ENCODE measurements around the gene F10.

Gene F10

DNA sequence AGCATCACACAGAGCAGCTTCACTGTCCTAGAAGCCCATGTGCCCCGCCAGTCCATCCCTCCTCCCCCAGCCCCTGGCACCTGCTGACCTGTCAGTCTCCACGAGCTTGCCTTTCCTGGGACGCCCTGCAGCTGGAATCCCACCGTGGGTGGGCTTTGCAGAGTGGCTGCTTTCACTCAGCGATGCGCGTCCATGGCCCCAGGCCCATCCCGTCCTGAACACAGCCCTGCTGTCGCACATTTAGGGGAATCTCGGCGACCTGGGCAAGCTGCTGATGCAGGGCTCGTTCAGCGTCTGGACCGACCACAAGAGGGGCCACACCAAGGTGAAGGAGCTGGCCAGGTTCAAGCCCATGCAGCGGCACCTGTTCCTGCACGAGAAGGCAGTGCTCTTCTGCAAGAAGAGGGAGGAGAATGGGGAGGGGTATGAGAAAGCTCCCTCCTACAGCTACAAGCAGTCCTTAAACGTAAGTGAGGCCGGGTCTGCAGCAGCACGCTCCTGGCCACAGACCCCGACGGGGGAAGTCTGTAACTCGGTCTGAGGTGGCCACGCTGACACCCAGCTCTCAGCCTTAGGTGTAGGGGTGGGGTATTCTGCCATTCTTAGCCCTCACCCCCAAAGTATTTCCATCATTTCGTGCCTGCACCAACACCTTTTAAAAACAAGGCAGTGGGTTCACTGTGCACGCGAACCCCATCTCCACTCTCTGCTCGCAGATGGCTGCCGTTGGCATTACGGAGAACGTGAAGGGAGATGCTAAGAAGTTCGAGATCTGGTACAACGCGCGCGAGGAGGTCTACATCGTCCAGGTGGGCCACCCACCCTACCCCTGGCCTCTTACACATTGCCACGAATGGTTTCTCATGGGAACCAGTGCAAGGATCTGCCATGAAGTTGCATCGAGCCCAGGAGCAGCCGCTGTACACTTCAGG is 35.3 kb upstream of the F10 start:
- no peak overlapping the region for H3K4me3 ChIP-seq (ENCODE audit: low read depth, low read length)
- TF ChIP-seq, protein P1, sequence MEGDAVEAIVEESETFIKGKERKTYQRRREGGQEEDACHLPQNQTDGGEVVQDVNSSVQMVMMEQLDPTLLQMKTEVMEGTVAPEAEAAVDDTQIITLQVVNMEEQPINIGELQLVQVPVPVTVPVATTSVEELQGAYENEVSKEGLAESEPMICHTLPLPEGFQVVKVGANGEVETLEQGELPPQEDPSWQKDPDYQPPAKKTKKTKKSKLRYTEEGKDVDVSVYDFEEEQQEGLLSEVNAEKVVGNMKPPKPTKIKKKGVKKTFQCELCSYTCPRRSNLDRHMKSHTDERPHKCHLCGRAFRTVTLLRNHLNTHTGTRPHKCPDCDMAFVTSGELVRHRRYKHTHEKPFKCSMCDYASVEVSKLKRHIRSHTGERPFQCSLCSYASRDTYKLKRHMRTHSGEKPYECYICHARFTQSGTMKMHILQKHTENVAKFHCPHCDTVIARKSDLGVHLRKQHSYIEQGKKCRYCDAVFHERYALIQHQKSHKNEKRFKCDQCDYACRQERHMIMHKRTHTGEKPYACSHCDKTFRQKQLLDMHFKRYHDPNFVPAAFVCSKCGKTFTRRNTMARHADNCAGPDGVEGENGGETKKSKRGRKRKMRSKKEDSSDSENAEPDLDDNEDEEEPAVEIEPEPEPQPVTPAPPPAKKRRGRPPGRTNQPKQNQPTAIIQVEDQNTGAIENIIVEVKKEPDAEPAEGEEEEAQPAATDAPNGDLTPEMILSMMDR (IDR thresholded peaks at IDR 0.05; ENCODE audit: borderline replicate concordance, insufficient read depth, low read depth, low read length): no peak

DNA sequence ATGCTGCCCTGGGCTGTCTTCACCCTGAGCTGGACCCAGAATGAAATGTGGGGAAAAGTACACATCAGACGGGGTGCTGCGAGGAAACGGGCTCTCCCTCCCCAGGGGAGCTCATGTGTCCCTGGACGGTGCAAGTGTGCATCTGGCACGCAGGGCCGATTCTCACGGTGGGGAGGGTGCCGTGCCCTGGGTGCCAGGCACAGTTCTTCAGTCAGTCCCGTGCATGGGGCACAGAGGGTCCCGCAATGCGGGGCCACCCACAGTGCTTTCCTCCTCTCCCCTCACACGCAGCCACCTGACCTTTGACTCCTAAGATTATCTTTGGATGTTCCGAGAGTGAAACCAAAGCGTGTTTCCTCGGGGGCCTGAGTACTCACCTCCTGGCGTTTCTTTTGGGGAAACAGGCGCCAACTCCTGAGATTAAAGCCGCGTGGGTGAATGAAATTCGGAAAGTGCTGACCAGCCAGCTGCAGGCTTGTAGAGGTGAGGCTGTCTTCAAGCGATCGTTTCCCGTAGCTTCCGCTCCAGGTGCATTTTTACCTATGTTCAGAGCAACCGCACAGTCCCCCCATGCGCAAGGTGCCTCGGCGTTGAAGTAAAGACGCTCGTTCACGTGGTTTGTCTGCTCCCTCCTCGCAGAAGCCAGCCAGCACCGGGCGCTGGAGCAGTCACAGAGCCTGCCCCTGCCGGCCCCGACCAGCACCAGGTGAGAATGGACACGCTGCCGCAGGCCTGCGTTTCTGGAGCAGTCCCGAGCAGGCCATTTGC is 34.5 kb upstream of the F10 start:
- no peak overlapping the region for H3K4me3 ChIP-seq (ENCODE audit: low read depth, low read length)
- TF ChIP-seq, protein P1 (IDR thresholded peaks at IDR 0.05; ENCODE audit: borderline replicate concordance, insufficient read depth, low read depth, low read length): no peak

DNA sequence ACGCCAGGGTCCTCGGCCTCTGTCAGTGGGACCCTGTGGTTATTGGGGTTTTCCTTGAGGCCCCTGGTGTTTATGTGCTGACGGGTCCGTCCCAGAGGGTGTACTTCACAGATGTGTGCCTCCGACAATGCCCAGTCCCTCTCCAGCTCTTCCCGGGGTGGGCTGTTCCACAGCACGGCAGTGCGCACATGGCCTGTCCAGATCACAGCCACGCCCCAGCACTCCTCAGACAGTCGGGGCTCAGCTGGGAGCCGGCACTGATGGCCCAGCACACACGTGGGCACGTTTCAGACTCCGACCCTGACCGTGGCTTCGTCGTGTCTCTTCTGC is 33.9 kb upstream of the F10 start:
- TF ChIP-seq, protein P1 (IDR thresholded peaks at IDR 0.05; ENCODE audit: borderline replicate concordance, insufficient read depth, low read depth, low read length): no peak
- H3K4me3 ChIP-seq (ENCODE audit: low read depth, low read length): no peak overlapping the region

DNA sequence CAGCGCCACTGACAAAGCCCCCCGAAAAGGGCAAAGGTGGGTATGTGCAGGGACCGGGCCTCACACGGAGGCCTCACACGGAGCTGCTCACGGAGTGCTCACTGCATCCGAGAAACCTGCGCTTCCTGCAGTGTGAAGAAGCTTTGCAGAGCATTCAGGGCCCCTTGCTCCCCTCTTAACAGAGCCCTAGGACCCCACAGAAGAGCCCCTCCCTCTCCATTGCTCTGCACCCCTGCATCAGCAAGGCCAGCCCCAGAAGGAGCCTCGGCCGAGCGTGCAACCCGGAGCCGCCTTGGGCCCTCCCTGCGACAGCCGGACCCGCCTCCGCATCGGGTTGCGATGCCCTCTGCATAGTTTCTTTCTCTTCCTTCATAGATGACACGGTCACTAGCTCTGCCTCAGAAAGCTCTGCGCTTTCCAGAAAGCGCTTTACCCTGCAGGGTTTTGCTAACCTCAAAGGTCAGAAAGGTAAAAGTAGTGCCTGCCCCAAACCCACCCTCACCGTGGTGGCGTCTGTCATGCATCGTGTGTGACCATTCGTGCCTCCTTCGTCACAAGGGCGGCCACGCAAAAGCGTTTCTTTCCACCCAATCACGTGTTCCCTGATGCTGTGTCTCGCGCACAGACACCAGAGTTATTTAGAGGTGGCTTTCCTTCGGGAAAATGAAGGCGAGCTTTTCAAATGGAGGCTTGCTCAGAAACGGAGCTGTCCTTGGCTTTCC is 32.7 kb upstream of the F10 start:
- TF ChIP-seq, protein P1 (IDR thresholded peaks at IDR 0.05; ENCODE audit: borderline replicate concordance, insufficient read depth, low read depth, low read length): no peak
- no peak overlapping the region for H3K4me3 ChIP-seq (ENCODE audit: low read depth, low read length)

DNA sequence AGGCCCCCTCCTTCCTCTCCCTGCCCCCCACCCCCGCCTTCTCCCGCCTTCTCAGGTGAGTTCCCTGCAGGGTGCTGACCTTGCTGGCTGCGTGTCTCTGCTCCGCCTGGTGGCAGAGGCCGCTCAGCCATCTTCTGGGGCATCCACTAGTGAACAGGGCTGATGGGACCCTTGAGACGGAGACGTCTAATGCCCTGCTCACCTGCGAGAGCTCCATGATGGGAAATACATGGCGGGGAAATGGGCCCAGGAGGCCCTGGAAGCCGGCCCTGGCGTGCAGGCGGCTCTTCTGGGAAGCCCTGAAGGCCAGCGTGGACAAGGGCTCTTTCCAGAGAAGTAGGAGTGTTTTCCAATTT is 32.2 kb upstream of the F10 start:
- no peak overlapping the region for H3K4me3 ChIP-seq (ENCODE audit: low read depth, low read length)
- TF ChIP-seq, protein P1 (IDR thresholded peaks at IDR 0.05; ENCODE audit: borderline replicate concordance, insufficient read depth, low read depth, low read length): no peak

DNA sequence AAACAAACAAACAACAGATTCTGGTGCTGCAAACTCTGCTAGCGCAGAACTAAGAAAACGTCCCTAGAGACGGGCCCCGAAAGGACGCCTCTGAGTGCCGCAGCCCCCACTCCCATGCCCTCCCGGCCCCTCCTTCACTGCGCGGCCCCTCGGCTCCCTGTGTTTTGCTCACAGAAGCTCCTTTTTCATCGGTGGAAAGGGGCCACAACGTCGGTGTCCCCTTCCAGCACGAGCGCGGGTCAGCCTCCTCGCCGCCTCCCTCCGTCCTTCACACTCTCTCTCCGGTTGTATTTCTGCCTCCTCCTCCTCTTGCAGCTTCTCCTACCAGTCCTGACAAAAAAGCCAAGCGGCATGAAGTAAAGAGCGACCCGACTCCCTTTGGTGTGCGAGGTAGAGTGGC is 31.8 kb upstream of the F10 start:
- TF ChIP-seq, protein P1 (IDR thresholded peaks at IDR 0.05; ENCODE audit: borderline replicate concordance, insufficient read depth, low read depth, low read length): no peak
- no peak overlapping the region for H3K4me3 ChIP-seq (ENCODE audit: low read depth, low read length)
